MM.1S (cell line): ENCODE data around the gene RMI2.

Source experiments
- DNase-seq: peaks from one replicate; pipeline ENCODE4 v3.0.0-alpha.2; 2015
- H2AFZ ChIP-seq: fragments of 300-600 bp; sonication (generic); 2 replicates; pipeline ENCODE4 v1.6.0; 2016; ENCODE audit warnings: antibody characterized with exemption, low read length
- H3F3A ChIP-seq: fragments of 300-600 bp; sonication (generic); 2 replicates; pipeline ENCODE4 v1.6.1; 2016; ENCODE audit warnings: mild to moderate bottlenecking, antibody characterized with exemption, low read length, moderate library complexity, mixed read lengths; ENCODE audit not compliant: insufficient read depth
- H3K27ac ChIP-seq: fragments of 300-600 bp; sonication (generic); 2 replicates; pipeline ENCODE4 v1.5.1; 2016; ENCODE audit warnings: mild to moderate bottlenecking, low read length
- H3K27me3 ChIP-seq: fragments of 300-600 bp; sonication (generic); replicated peaks from 2 replicates; pipeline ENCODE4 v1.6.0; 2016; ENCODE audit warnings: low read length; ENCODE audit not compliant: insufficient read depth
- H3K36me3 ChIP-seq: fragments of 300-600 bp; sonication (generic); replicated peaks from 2 replicates; pipeline ENCODE4 v1.6.1; 2016; ENCODE audit warnings: mild to moderate bottlenecking, low read length, mixed read lengths; ENCODE audit not compliant: insufficient read depth
- H3K4me1 ChIP-seq: fragments of 300-600 bp; sonication (generic); 2 replicates; pipeline ENCODE4 v1.6.1; 2016; ENCODE audit warnings: low read length, mixed read lengths
- H3K4me2 ChIP-seq: fragments of 300-600 bp; sonication (generic); 2 replicates; pipeline ENCODE4 v1.6.0; 2016; ENCODE audit warnings: low read depth, low read length
- H3K4me3 ChIP-seq: fragments of 300-600 bp; sonication (generic); 2 replicates; pipeline ENCODE4 v1.5.1; 2016; ENCODE audit warnings: low read length, mixed read lengths
- H3K79me2 ChIP-seq: fragments of 300-600 bp; sonication (generic); 2 replicates; pipeline ENCODE4 v1.6.1; 2016; ENCODE audit warnings: mixed run types, low read length, mixed read lengths
- H3K9ac ChIP-seq: fragments of 300-600 bp; sonication (generic); 2 replicates; pipeline ENCODE4 v1.6.1; 2016; ENCODE audit warnings: low read length, mixed read lengths
- H3K9me2 ChIP-seq: fragments of 300-600 bp; sonication (generic); replicated peaks from 2 replicates; pipeline ENCODE4 v1.6.1; 2016; ENCODE audit warnings: mild to moderate bottlenecking, low read length, mixed read lengths; ENCODE audit not compliant: insufficient read depth
- H3K9me3 ChIP-seq: fragments of 300-600 bp; sonication (generic); replicated peaks from 2 replicates; pipeline ENCODE4 v1.6.1; 2016; ENCODE audit warnings: mild to moderate bottlenecking, low read length, mixed read lengths; ENCODE audit not compliant: insufficient read depth
- H4K20me1 ChIP-seq: fragments of 300-600 bp; sonication (generic); 2 replicates; pipeline ENCODE4 v1.6.1; 2016; ENCODE audit warnings: mild to moderate bottlenecking, low read length, moderate library complexity, mixed read lengths; ENCODE audit not compliant: insufficient read depth
- EZH2 ChIP-seq: fragments of 300-600 bp; sonication (generic); optimal IDR thresholded peaks from 2 replicates; pipeline ENCODE3; 2017; ENCODE audit warnings: low read depth, mild to moderate bottlenecking, antibody characterized with exemption, low read length, mixed read lengths
- EZH2phosphoT487 ChIP-seq: fragments of 300-600 bp; sonication (generic); IDR thresholded peaks from 2 replicates; pipeline ENCODE4 v1.6.1; 2018; ENCODE audit warnings: antibody characterized with exemption, low read length
- TF ChIP-seq, protein P1 (sequence below): fragments of 300-600 bp; sonication (generic); IDR thresholded peaks from 2 replicates; pipeline ENCODE4 v1.5.1; 2016; ENCODE audit warnings: antibody characterized with exemption, low read length, mixed read lengths

The RMI2 gene

DNA sequence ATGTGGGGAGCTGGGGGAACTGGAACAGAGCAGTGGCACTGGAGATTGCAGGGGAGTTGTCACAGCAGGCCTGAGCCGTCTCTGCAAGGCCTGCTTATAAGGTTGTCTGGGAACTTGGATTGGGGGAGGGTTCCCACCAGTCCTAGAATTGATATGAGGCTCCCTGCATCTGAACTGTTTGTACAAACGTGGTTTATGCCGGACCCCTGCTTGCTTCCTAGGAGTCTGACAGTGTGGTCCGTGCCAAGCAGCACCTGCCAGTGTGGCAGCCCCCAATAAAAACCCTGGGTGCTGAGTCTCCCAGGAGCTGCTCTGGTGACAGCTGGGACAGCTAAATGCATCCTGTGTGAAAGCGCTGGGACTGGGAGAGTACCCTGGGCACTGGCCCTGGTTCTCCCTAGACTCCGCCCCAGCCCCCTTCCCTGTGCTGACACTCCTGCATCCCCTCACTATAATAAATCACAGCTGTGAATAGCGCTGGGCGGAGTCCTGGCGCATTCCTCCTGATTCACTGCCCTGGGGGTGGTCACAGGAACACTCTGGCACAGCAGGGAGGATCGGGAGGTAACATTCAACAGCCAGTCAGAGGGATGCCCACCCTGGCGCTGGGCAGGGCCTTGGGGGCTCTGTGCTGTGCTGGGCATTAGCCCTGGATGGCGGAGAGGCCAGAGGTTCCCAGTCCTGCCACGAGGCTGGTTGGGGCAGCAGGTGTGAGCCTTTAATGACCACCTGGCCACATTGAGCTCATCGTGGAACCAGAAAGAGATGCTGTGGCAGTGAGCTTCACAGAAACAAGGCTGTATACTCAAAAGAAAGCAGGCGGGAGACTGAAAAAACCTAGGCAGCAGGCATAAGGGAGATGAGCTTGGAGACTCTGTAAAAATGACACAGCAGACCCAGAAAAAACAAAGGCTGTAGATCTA lies 45.6 kb downstream of the RMI2 start:
- no peaks in the 10 kb centered on the region for H3K36me3 ChIP-seq
- H3K27ac ChIP-seq, result no peak overlapping the region
- no peaks in the 10 kb centered on the region for H3K79me2 ChIP-seq
- no peaks in the 10 kb centered on the region for H3F3A ChIP-seq
- H3K4me1 ChIP-seq, result no peaks in the 10 kb centered on the region
- no peaks in the 10 kb centered on the region for H3K9me2 ChIP-seq
- H4K20me1 ChIP-seq, result no peaks in the 10 kb centered on the region
- H3K4me3 ChIP-seq, result no peak overlapping the region
- no peaks in the 10 kb centered on the region for H3K27me3 ChIP-seq
- no peaks in the 10 kb centered on the region for H3K9me3 ChIP-seq
- H2AFZ ChIP-seq, result no peak overlapping the region
- TF ChIP-seq EZH2 (no peak), EZH2phosphoT487 (no peak)
- TF ChIP-seq, protein P1, sequence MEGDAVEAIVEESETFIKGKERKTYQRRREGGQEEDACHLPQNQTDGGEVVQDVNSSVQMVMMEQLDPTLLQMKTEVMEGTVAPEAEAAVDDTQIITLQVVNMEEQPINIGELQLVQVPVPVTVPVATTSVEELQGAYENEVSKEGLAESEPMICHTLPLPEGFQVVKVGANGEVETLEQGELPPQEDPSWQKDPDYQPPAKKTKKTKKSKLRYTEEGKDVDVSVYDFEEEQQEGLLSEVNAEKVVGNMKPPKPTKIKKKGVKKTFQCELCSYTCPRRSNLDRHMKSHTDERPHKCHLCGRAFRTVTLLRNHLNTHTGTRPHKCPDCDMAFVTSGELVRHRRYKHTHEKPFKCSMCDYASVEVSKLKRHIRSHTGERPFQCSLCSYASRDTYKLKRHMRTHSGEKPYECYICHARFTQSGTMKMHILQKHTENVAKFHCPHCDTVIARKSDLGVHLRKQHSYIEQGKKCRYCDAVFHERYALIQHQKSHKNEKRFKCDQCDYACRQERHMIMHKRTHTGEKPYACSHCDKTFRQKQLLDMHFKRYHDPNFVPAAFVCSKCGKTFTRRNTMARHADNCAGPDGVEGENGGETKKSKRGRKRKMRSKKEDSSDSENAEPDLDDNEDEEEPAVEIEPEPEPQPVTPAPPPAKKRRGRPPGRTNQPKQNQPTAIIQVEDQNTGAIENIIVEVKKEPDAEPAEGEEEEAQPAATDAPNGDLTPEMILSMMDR, result no peak
- no peak for DNase-seq
- H3K9ac ChIP-seq, result no peak overlapping the region
- no peak overlapping the region for H3K4me2 ChIP-seq

- no peak overlapping the region for H3K9ac ChIP-seq
- no peaks in the 10 kb centered on the region for H4K20me1 ChIP-seq
- H3K4me2 ChIP-seq, result no peak overlapping the region
- no peaks in the 10 kb centered on the region for H3K36me3 ChIP-seq
- no peaks in the 10 kb centered on the region for H3K4me1 ChIP-seq
- H3K27ac ChIP-seq, result no peak overlapping the region
- TF ChIP-seq, protein P1, result no peak
- TF ChIP-seq EZH2 (no peak), EZH2phosphoT487 (no peak)
- no peaks in the 10 kb centered on the region for H3K9me2 ChIP-seq
- no peaks in the 10 kb centered on the region for H3K27me3 ChIP-seq
- no peaks in the 10 kb centered on the region for H3K79me2 ChIP-seq
- DNase-seq, result no peak
- H3K9me3 ChIP-seq, result no peaks in the 10 kb centered on the region
- H3K4me3 ChIP-seq, result no peak overlapping the region
- no peak overlapping the region for H2AFZ ChIP-seq
- no peaks in the 10 kb centered on the region for H3F3A ChIP-seq
These were observed 46.3 kb downstream of the RMI2 start for GRCh38 chr16:11391576-11391975.

GRCh38 chr16:11392041-11392581 lies 46.9 kb downstream of the RMI2 start:
- Histone ChIP-seq H3K4me2 (no peak overlapping the region), H3K79me2 (no peaks in the 10 kb centered on the region), H4K20me1 (no peaks in the 10 kb centered on the region), H3K27me3 (no peaks in the 10 kb centered on the region), H3F3A (no peaks in the 10 kb centered on the region), H2AFZ (no peak overlapping the region), H3K9ac (no peak overlapping the region), H3K36me3 (no peaks in the 10 kb centered on the region), H3K4me1 (no peaks in the 10 kb centered on the region), H3K9me3 (no peaks in the 10 kb centered on the region), H3K4me3 (no peak overlapping the region), H3K9me2 (no peaks in the 10 kb centered on the region), H3K27ac (no peak overlapping the region)
- no peak for DNase-seq
- TF ChIP-seq EZH2phosphoT487 (no peak), EZH2 (no peak)
- TF ChIP-seq, protein P1, result no peak
